Sigmoid colon (tissue), 7 donors: ENCODE measurements around the gene KLHL11. TPM values are rescaled to one million over a fixed set of nuclear protein-coding genes. Genes with fewer than 3 reads are reported as not detected.

Source experiments
- DNase-seq: peaks from one replicate; pipeline ENCODE4 v3.0.0-alpha.2; 2019
- H3K27ac ChIP-seq, 4 donors: fragments of 200-600 bp; sonication (generic); one replicate each; pipeline ENCODE4 v1.5.1; 2016 to 2019; ENCODE audit warnings: mild to moderate bottlenecking in 1 of 4
- H3K27me3 ChIP-seq, 3 donors: fragments of 200-600 bp; sonication (generic); one replicate each; pipeline ENCODE4 v1.5.1; 2019; ENCODE audit warnings: mild to moderate bottlenecking in 1 of 3
- H3K36me3 ChIP-seq, 4 donors: fragments of 200-600 bp; sonication (generic); one replicate each; pipeline ENCODE4 v1.5.1; 2016 to 2019
- H3K4me1 ChIP-seq, 4 donors: fragments of 200-600 bp; sonication (generic); one replicate each; pipeline ENCODE4 v1.5.1; 2017 to 2019
- H3K4me3 ChIP-seq, 4 donors: fragments of 200-600 bp; sonication (generic); one replicate each; pipeline ENCODE4 v1.5.1; 2017 to 2019; ENCODE audit warnings: mild to moderate bottlenecking in 2 of 4, moderate library complexity in 1 of 4
- H3K9me3 ChIP-seq, 4 donors: fragments of 200-600 bp in 3 of 4; sonication (generic) in 3 of 4; one replicate each; pipeline versions ENCODE4 v1.5.1 to v1.6.1; 2013 to 2019
- CTCF ChIP-seq, 4 experiments: fragments of 450-650 bp in 3 of 4; fragments of 200-600 bp in 1 of 4; IDR thresholded peaks; one replicate each; pipeline ENCODE4 v1.5.1; 2016 to 2019; ENCODE audit warnings: antibody characterized with exemption in 4 of 4, mild to moderate bottlenecking in 3 of 4, moderate library complexity in 2 of 4
- EP300 ChIP-seq, 4 donors: sonication (generic); formaldehyde crosslinking; IDR thresholded peaks; one replicate each; pipeline ENCODE4 v1.6.1; 2017; ENCODE audit warnings: antibody characterized with exemption in 4 of 4
- POLR2A ChIP-seq, 2 donors: fragments of 450-650 bp; IDR thresholded peaks; one replicate each; pipeline ENCODE4 v1.6.1; 2016; ENCODE audit warnings: antibody characterized with exemption in 2 of 2, mild to moderate bottlenecking in 2 of 2, moderate library complexity in 2 of 2
- POLR2AphosphoS5 ChIP-seq, 4 donors: sonication (generic); formaldehyde crosslinking; IDR thresholded peaks; one replicate each; pipeline ENCODE4 v1.6.1; 2017; ENCODE audit warnings: antibody characterized with exemption in 4 of 4
- WGBS, 2 donors: extraction: QIAGEN DNeasy Blood & Tissue Kit; methylation state at CpG; one replicate each; pipeline ENCODE4 v1.1.7; 2013; 5-methylcytosine and 5-hydroxymethylcytosine counted together
- intact Hi-C: fragments of 100-400 bp; cut with DNase I; formaldehyde crosslinking; loops from one replicate; pipeline ENCODE4 v1.15.1; 2023
- polyA plus RNA-seq, 3 donors: library from polyadenylated mRNA; stranded (reverse); fragments of 200-250 nt; gene quantifications; one replicate each; pipeline ENCODE4 v1.2.3, GENCODE V29; 2013
- total RNA-seq, 4 donors: library from RNA; depleted of rRNA; stranded (reverse); fragments of >200 nt; gene quantifications; one replicate each; pipeline ENCODE4 v1.1.0, GENCODE V29; 2016
- donor health status: healthy with polysubstance abuse.
- donor health status: Bipolar disorder and iron deficiency.
- donor health status: healthy.

KLHL11 gene
- total and polyA plus RNA-seq, 7 donors: 0.46 to 21.6 (median 17.1) TPM; not detected in 1

GRCh38 chr17:41912925-41913324 lies 47.7 kb upstream of the KLHL11 start:
- intact Hi-C loops: no loop called here

GRCh38 chr17:41910701-41911391 lies 45.6 kb upstream of the KLHL11 start:
- no peaks in the 10 kb centered on the region for H3K27me3 ChIP-seq
- H3K27ac ChIP-seq: no peak overlapping the region
- H3K9me3 ChIP-seq: no peaks in the 10 kb centered on the region
- WGBS, 2 donors: 94 to 95% methylated on average over 13 of the region's 13 CpGs
- no peak overlapping the region for H3K4me3 ChIP-seq
- no peak for DNase-seq
- peaks cover 20 to 79% (median 58%) of the 10 kb centered on the region in 4 donors for H3K36me3 ChIP-seq
- intact Hi-C loops: no loop called here
- TF ChIP-seq POLR2AphosphoS5 (IDR thresholded peaks at IDR 0.05): no peak
- no peak for TF ChIP-seq EP300 (IDR thresholded peaks at IDR 0.05)
- TF ChIP-seq CTCF (IDR thresholded peaks at IDR 0.05): no peak
- TF ChIP-seq POLR2A (IDR thresholded peaks at IDR 0.05): no peak
- peaks cover 0 to 2% (median 0%) of the 10 kb centered on the region in 4 donors for H3K4me1 ChIP-seq

More at GRCh38 chr17:41912925-41913324, 47.7 kb upstream of the KLHL11 start:
- TF ChIP-seq EP300 (IDR thresholded peaks at IDR 0.05): no peak
- no peak for TF ChIP-seq CTCF (IDR thresholded peaks at IDR 0.05)
- TF ChIP-seq POLR2A (IDR thresholded peaks at IDR 0.05): no peak
- no peak for TF ChIP-seq POLR2AphosphoS5 (IDR thresholded peaks at IDR 0.05)
- 81 to 86% methylated on average over 1 of the region's 1 CpG for WGBS, 2 donors
- DNase-seq: no peak
- H3K27me3 ChIP-seq: no peaks in the 10 kb centered on the region
- peaks cover 20 to 58% (median 47%) of the 10 kb centered on the region in 4 donors for H3K36me3 ChIP-seq
- no peaks in the 10 kb centered on the region for H3K9me3 ChIP-seq
- peaks cover 0 to 23% (median 15%) of the 10 kb centered on the region in 4 donors for H3K4me1 ChIP-seq
- H3K27ac ChIP-seq: no peak overlapping the region
- H3K4me3 ChIP-seq: no peak overlapping the region

GRCh38 chr17:41909088-41909487 lies 43.9 kb upstream of the KLHL11 start:
- no peak overlapping the region for H3K4me3 ChIP-seq
- H3K4me1 ChIP-seq: no peaks in the 10 kb centered on the region
- DNase-seq: no peak
- WGBS, 2 donors: 94 to 97% methylated on average over 13 of the region's 13 CpGs
- no peaks in the 10 kb centered on the region for H3K9me3 ChIP-seq
- H3K27ac ChIP-seq: no peak overlapping the region
- intact Hi-C loops: no loop called here
- no peaks in the 10 kb centered on the region for H3K27me3 ChIP-seq
- TF ChIP-seq CTCF (IDR thresholded peaks at IDR 0.05) (no peak), POLR2AphosphoS5 (IDR thresholded peaks at IDR 0.05) (no peak), POLR2A (IDR thresholded peaks at IDR 0.05) (no peak), EP300 (IDR thresholded peaks at IDR 0.05) (no peak)
- peaks cover 30 to 96% (median 74%) of the 10 kb centered on the region in 4 donors for H3K36me3 ChIP-seq

GRCh38 chr17:41907633-41908539 lies 42.7 kb upstream of the KLHL11 start:
- H3K27ac ChIP-seq: no peak overlapping the region
- H3K36me3 ChIP-seq: peaks cover 26 to 98% (median 71%) of the 10 kb centered on the region in 4 donors
- intact Hi-C loops: no loop called here
- no peaks in the 10 kb centered on the region for H3K27me3 ChIP-seq
- DNase-seq: no peak
- TF ChIP-seq POLR2A (IDR thresholded peaks at IDR 0.05) (no peak), EP300 (IDR thresholded peaks at IDR 0.05) (no peak), POLR2AphosphoS5 (IDR thresholded peaks at IDR 0.05) (no peak), CTCF (IDR thresholded peaks at IDR 0.05) (no peak)
- WGBS, 2 donors: 56 to 81% methylated on average over 14 of the region's 14 CpGs
- H3K4me1 ChIP-seq: no peaks in the 10 kb centered on the region
- H3K4me3 ChIP-seq: no peak overlapping the region
- H3K9me3 ChIP-seq: no peaks in the 10 kb centered on the region
